Activated CD8-positive, alpha-beta memory T cell treated with anti-CD3 and anti-CD28 coated beads, Interleukin-2, amount 50 U/mL, for 48 hours (primary cell): Measurements from ENCODE around the gene CCDC148.

ENCODE experiments used
- DNase-seq: peaks from one replicate; pipeline ENCODE4 v3.0.0-alpha.2; 2020

The CCDC148 gene

GRCh38 chr2:158202161-158202815, 254.3 kb downstream of the CCDC148 start:
- no peak for DNase-seq

DNA sequence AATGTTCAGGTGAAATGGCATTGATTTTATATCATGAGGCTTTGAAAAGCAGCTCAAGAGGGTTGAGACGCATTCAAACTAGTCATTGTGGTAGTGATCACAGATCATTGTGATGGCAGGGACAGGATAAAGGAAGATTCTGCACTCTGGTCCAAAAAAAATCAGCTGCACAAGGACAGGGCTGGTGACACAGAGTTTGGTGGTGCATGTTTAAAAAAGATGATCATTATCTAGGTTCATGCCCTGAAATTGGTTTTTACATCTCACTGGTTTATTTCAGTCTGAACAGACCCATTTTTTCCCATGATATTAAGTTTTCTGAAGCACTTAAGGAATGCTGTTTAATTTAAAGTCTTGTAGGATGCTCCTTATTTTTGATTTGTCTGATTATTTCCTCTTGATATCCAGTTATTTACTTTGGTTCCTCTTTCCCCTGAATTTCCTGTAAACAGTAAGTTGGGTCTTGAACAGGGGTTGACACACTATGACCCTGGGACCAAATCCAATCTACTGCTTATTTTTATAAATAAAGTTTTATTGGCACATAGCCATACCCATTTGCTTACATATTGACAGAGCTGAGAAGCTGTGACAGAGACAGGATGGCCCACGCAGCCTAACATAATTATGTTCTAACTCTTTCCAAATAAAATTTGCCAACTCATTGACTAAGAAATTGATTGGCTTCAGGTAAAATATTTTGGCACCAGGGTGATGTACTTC, 256.5 kb downstream of the CCDC148 start:
- DNase-seq, result no peak

DNA sequence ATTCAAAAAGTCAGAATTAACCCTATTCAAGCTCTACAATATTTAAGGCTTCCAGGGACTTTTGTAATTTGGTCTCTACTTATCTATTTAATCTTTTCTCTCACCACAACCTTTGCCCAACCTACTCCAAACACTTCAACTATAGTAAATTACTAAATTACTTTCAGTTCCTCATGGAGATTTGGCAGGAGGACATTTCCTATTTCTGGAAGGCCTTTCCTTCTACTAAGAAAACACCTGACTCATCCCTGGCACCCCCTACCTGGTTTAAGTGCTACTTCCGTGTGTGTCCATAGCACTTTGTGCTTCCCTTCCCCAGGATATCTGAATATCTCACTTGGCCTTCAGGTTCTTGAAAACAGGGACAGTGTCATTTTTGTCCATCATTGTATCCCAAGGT, 258.6 kb downstream of the CCDC148 start:
- no peak for DNase-seq

DNA sequence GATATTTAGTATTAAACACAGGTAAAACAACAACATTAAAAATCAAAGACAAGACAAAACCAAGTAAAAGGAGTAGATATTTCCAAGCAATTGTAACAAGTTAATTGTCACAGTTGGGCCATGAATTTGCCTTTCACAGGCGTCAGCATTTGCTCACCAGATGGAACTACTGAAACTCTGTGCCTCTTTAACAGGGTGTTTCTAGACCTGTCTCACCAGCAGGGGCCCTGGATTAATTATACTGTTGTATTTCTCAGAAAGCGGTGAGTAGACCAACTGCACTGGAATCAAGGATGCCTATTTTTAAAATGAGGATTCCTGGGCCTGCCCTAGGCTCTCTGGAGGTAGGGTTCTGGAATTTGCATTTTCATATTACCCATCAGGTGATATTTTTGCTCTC, 262.3 kb downstream of the CCDC148 start:
- DNase-seq, result no peak

GRCh38 chr2:158192515-158193443, 263.8 kb downstream of the CCDC148 start:
- no peak for DNase-seq

DNA sequence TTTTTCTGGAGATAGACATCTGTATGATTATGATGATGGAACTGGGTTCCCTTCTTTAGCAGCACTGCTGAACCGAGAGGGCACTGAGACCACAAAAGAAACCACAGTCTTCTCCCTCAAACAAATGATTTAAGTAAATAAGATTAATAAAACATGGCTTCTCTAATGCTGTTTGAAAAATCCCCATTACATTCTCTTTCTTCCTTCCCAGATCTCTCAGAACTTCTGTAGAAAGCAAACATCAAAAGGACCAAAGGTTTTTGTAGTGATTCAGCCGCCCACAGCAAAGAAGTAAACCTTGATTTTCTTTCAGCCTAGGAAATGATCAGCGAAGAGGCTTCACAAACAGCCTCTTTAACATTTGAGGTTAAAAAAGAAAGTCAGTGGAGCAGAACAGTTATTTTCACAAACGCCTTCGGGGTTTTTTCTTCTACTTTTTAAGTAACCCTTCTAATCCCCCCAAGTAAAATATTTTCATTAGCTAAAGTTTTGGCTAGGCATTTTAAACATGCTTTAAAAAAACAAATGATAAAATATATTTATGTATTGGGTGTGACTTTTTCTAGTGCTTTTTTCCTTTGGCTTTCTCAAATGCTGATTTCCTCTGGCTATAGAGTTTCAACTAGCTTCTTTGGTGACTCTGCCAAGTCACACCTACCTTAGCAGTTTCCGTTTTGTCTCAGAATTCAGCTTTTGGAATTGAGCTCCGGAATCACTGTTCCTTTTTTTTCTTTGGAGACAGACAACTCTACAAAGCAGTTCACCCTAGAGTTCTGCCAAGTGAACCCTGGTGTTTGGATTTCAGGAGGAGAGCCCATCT, 265.3 kb downstream of the CCDC148 start:
- DNase-seq, result no peak

- DNase-seq, result no peak
Observed at GRCh38 chr2:158189526-158189925, 267.0 kb downstream of the CCDC148 start.

GRCh38 chr2:158187908-158188307, 268.6 kb downstream of the CCDC148 start:
- no peak for DNase-seq

GRCh38 chr2:158184556-158185343, 271.8 kb downstream of the CCDC148 start:
- DNase-seq, result no peak

DNA sequence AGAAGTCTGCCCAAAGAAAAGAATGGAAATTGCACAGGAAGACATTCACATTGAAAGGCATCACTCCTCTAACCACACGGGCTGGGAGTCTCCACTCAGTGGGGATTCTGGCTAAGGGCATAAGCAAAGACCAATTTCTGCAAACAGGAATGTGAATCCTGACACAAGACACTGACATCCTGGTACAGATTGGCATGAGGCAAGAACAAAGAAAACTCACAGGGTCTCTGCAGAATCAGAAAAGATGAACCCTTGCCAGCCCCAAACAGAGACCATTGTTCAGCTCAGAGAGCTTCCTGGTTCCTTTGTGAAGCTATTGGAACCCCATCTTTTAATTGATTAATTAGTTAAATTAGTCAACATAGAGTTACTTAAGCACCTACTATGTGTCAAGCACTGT, 272.6 kb downstream of the CCDC148 start:
- DNase-seq, result no peak

DNA sequence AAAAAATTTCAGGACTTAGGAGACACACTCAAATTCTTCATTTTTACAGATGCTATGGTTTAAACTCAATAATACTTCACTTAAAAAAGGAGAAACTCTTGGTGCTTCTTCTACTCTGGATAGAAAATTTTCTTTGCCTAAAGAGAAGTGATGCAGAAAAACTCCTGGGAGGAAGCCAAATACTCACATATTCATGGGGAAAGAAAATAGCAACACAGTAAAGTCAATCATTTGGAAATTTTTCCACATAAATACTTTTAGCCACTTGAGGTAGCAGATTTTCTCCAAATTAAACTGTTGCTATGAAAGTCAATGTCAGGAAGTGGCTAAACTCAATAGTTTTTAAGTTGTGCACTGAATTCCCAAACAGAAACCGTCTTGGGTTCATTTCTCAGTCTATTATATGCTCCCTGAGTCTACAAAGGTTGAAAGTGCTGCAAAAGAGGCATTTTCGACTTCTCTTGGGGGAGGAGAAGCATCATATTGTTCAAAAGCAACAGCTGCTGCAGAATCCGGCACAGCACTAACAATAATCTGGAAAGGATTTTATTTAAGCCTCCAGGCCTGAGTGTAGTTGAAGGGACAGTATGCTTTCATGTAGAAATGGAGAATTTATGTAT, 273.8 kb downstream of the CCDC148 start:
- no peak for DNase-seq

- DNase-seq, result no peak
Observed at GRCh38 chr2:158181171-158181570, 275.4 kb downstream of the CCDC148 start.

DNA sequence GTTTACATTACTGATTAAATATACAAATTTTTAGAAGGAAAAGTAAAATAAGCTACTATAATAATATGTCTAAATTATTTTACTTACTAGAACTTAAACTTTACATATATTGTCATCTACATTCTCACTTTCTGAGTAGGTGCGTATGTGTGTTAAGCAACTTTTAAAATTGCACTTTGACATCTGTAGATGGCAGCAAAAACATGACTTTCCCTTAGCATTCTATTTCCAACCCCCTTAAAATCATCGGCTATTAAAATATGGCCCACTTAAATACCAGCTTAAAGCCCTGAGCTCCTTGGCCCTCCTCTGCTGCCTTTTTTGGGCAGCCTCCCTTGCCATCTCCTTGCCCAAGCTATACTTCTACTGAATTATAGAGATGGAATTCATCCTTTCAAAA, 276.9 kb downstream of the CCDC148 start:
- no peak for DNase-seq

DNA sequence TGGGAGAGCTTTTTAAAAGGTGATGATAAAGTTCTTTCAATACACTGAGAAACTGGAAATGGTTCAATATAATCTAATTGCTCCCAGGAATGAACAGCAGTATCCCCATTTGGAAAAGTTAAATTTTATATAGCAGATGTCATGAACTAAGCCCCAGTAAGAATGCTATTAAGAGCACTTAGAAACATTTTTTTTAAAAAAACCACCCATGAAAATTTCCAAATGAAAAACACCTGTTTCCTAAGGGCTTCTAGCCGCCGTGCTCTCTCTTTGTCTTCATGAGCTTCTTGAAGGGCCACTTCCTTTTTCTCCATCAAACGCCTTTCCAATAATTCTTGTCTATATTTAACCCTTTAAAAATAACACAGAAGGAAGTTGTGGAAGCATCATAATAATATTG, 277.9 kb downstream of the CCDC148 start:
- DNase-seq, result no peak

GRCh38 chr2:158174956-158175355, 281.6 kb downstream of the CCDC148 start:
- DNase-seq, result no peak

GRCh38 chr2:158174495-158174894, 282.1 kb downstream of the CCDC148 start:
- no peak for DNase-seq

GRCh38 chr2:158172719-158173118, 283.8 kb downstream of the CCDC148 start:
- no peak for DNase-seq

GRCh38 chr2:158154596-158154995, 302.0 kb downstream of the CCDC148 start:
- DNase-seq, result no peak

GRCh38 chr2:158153270-158154015, 303.1 kb downstream of the CCDC148 start:
- DNase-seq, result no peak

GRCh38 chr2:158144914-158145625, 311.5 kb downstream of the CCDC148 start:
- no peak for DNase-seq
